Esophagus muscularis mucosa (tissue), 3 donors: Measurements from ENCODE around the gene ASB2.

Experiments used
- POLR2A ChIP-seq: fragments of 450-650 bp; IDR thresholded peaks from one replicate; pipeline ENCODE4 v1.6.1; 2017; ENCODE audit warnings: antibody characterized with exemption, moderate library complexity, mild to moderate bottlenecking, low read depth
- TF ChIP-seq, protein P1 (sequence below), 3 experiments: fragments of 200-600 bp in 2 of 3; fragments of 450-650 bp in 1 of 3; sonication (generic) in 2 of 3; IDR thresholded peaks; one replicate each; pipeline ENCODE4 v1.5.1; 2017 to 2019; ENCODE audit warnings: antibody characterized with exemption in 3 of 3, mild to moderate bottlenecking in 2 of 3, moderate library complexity in 1 of 3

DNA sequence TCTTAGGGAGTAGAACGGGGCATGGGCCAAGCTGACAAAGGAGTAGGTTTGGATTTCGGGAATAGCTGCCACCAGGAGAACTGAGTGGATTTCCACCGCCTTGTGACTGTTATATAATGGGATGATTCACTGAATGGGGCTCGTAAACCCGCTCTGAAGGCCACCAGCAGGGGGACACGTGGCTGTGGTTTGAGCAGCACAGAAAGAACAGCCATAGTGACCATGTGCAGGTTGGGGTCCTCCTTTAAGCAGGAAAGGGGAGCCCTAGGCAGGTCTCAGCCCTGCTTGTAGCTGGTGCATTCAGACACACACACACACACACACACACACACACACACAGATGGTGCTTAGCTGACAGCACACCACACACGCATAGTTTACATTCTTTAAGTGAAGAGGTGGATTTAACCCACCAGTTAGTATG lies 8.6 kb upstream of the ASB2 start:
- TF ChIP-seq, protein P1, sequence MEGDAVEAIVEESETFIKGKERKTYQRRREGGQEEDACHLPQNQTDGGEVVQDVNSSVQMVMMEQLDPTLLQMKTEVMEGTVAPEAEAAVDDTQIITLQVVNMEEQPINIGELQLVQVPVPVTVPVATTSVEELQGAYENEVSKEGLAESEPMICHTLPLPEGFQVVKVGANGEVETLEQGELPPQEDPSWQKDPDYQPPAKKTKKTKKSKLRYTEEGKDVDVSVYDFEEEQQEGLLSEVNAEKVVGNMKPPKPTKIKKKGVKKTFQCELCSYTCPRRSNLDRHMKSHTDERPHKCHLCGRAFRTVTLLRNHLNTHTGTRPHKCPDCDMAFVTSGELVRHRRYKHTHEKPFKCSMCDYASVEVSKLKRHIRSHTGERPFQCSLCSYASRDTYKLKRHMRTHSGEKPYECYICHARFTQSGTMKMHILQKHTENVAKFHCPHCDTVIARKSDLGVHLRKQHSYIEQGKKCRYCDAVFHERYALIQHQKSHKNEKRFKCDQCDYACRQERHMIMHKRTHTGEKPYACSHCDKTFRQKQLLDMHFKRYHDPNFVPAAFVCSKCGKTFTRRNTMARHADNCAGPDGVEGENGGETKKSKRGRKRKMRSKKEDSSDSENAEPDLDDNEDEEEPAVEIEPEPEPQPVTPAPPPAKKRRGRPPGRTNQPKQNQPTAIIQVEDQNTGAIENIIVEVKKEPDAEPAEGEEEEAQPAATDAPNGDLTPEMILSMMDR (IDR thresholded peaks at IDR 0.05) = peak; percentile 9 to 56 (median 47)
- no peak for TF ChIP-seq POLR2A
